Measurements from ENCODE around the gene ARPP21.

The ARPP21 gene

DNA sequence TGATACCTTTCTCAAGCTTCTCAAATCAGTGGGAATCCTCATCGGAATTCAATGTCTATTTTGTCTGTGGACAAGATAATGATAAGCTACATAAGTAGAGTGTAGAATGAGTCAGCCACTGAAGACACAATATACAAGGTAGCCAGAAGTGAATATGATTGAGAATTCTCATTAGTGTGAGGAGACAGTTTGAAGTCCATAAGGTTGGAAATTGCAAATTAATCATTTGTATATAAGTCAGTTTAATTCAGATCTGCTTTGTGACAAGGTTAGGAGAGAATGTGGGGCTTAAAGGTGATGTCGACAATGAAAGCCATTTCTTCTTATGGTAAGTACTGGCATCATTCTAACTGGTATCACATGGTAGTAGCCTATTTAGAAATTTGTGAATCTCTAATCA lies 4.2 kb downstream of the ARPP21 start:
- TF ChIP-seq, protein P1, sequence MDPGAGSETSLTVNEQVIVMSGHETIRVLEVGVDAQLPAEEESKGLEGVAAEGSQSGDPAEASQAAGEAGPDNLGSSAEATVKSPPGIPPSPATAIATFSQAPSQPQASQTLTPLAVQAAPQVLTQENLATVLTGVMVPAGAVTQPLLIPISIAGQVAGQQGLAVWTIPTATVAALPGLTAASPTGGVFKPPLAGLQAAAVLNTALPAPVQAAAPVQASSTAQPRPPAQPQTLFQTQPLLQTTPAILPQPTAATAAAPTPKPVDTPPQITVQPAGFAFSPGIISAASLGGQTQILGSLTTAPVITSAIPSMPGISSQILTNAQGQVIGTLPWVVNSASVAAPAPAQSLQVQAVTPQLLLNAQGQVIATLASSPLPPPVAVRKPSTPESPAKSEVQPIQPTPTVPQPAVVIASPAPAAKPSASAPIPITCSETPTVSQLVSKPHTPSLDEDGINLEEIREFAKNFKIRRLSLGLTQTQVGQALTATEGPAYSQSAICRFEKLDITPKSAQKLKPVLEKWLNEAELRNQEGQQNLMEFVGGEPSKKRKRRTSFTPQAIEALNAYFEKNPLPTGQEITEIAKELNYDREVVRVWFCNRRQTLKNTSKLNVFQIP (CRISPR knock-in tag; IDR thresholded peaks at IDR 0.05; ENCODE audit: borderline replicate concordance, low read depth) = no peak
- TF ChIP-seq, protein P2, sequence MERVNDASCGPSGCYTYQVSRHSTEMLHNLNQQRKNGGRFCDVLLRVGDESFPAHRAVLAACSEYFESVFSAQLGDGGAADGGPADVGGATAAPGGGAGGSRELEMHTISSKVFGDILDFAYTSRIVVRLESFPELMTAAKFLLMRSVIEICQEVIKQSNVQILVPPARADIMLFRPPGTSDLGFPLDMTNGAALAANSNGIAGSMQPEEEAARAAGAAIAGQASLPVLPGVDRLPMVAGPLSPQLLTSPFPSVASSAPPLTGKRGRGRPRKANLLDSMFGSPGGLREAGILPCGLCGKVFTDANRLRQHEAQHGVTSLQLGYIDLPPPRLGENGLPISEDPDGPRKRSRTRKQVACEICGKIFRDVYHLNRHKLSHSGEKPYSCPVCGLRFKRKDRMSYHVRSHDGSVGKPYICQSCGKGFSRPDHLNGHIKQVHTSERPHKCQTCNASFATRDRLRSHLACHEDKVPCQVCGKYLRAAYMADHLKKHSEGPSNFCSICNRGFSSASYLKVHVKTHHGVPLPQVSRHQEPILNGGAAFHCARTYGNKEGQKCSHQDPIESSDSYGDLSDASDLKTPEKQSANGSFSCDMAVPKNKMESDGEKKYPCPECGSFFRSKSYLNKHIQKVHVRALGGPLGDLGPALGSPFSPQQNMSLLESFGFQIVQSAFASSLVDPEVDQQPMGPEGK (CRISPR knock-in tag; IDR thresholded peaks at IDR 0.05; ENCODE audit: borderline replicate concordance) = no peak
- TF ChIP-seq TCF4 (CRISPR knock-in tag; IDR thresholded peaks at IDR 0.05; ENCODE audit: borderline replicate concordance) (no peak), CSDC2 (CRISPR knock-in tag; IDR thresholded peaks at IDR 0.05) (no peak), SNAI2 (CRISPR knock-in tag; IDR thresholded peaks at IDR 0.05) (no peak), ZNF70 (CRISPR knock-in tag; IDR thresholded peaks at IDR 0.05) (no peak), OSR1 (CRISPR knock-in tag; IDR thresholded peaks at IDR 0.05) (no peak), ZNF8 (CRISPR knock-in tag; IDR thresholded peaks at IDR 0.05) (no peak)
- TF ChIP-seq, protein P3, sequence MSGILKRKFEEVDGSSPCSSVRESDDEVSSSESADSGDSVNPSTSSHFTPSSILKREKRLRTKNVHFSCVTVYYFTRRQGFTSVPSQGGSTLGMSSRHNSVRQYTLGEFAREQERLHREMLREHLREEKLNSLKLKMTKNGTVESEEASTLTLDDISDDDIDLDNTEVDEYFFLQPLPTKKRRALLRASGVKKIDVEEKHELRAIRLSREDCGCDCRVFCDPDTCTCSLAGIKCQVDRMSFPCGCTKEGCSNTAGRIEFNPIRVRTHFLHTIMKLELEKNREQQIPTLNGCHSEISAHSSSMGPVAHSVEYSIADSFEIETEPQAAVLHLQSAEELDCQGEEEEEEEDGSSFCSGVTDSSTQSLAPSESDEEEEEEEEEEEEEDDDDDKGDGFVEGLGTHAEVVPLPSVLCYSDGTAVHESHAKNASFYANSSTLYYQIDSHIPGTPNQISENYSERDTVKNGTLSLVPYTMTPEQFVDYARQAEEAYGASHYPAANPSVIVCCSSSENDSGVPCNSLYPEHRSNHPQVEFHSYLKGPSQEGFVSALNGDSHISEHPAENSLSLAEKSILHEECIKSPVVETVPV (CRISPR knock-in tag; IDR thresholded peaks at IDR 0.05) = no peak

DNA sequence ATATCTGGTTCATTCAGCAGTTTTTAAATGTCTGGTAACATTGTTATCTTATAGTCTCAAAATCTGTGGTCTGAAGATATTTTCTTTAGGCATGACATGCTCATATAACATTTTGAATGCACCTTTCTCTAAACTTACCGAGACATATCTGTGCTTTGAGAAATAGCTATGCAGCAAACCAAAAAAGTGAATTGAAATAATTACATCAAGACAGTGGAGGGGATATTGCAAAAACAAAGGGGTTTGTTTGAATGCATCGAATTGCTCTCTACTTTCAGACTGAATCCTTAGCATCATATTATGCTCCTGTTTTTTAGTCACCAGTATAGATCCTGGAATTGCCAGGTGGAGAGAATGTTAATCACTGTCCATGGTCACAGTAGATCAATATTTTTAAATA lies 5.1 kb downstream of the ARPP21 start:
- TF ChIP-seq SNAI2 (CRISPR knock-in tag; IDR thresholded peaks at IDR 0.05) (no peak), RARB (CRISPR knock-in tag; IDR thresholded peaks at IDR 0.05) (no peak), ZNF8 (CRISPR knock-in tag; IDR thresholded peaks at IDR 0.05) (no peak), CSDC2 (CRISPR knock-in tag; IDR thresholded peaks at IDR 0.05) (no peak), OSR1 (CRISPR knock-in tag; IDR thresholded peaks at IDR 0.05) (no peak), ZFP30 (CRISPR knock-in tag; IDR thresholded peaks at IDR 0.05) (no peak), ZNF565 (CRISPR knock-in tag; conservative IDR thresholded peaks at IDR 0.05; ENCODE audit: low read depth) (no peak), ZNF70 (CRISPR knock-in tag; IDR thresholded peaks at IDR 0.05) (no peak), BACH2 (CRISPR knock-in tag; IDR thresholded peaks at IDR 0.05; ENCODE audit: borderline replicate concordance) (no peak), PPARA (CRISPR knock-in tag; IDR thresholded peaks at IDR 0.05; ENCODE audit: borderline replicate concordance) (no peak), ISL1 (CRISPR knock-in tag; IDR thresholded peaks at IDR 0.05) (no peak), GLIS3 (CRISPR knock-in tag; IDR thresholded peaks at IDR 0.05) (no peak)
- TF ChIP-seq, protein P3 (CRISPR knock-in tag; IDR thresholded peaks at IDR 0.05) = no peak
- TF ChIP-seq, protein P2 (CRISPR knock-in tag; IDR thresholded peaks at IDR 0.05; ENCODE audit: borderline replicate concordance) = no peak
- TF ChIP-seq, protein P1 (CRISPR knock-in tag; IDR thresholded peaks at IDR 0.05; ENCODE audit: borderline replicate concordance, low read depth) = no peak
- TF ChIP-seq, protein P4, sequence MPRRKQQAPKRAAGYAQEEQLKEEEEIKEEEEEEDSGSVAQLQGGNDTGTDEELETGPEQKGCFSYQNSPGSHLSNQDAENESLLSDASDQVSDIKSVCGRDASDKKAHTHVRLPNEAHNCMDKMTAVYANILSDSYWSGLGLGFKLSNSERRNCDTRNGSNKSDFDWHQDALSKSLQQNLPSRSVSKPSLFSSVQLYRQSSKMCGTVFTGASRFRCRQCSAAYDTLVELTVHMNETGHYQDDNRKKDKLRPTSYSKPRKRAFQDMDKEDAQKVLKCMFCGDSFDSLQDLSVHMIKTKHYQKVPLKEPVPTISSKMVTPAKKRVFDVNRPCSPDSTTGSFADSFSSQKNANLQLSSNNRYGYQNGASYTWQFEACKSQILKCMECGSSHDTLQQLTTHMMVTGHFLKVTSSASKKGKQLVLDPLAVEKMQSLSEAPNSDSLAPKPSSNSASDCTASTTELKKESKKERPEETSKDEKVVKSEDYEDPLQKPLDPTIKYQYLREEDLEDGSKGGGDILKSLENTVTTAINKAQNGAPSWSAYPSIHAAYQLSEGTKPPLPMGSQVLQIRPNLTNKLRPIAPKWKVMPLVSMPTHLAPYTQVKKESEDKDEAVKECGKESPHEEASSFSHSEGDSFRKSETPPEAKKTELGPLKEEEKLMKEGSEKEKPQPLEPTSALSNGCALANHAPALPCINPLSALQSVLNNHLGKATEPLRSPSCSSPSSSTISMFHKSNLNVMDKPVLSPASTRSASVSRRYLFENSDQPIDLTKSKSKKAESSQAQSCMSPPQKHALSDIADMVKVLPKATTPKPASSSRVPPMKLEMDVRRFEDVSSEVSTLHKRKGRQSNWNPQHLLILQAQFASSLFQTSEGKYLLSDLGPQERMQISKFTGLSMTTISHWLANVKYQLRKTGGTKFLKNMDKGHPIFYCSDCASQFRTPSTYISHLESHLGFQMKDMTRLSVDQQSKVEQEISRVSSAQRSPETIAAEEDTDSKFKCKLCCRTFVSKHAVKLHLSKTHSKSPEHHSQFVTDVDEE (CRISPR knock-in tag; IDR thresholded peaks at IDR 0.05) = no peak
- no peak for ATAC-seq

More for the DNA sequence above, 4.2 kb downstream of the ARPP21 start:
- ATAC-seq = no peak
